Measurements from ENCODE around the gene MUSK.
"Not testable (repeated sequence)": the region's sequence is repeated elsewhere in the genome, so short reads cannot be mapped to it uniquely, and the experiment has no call there.

Gene MUSK

GRCh38 chr9:110691002-110691549, 22.5 kb downstream of the MUSK start:
- no peaks in the 10 kb centered on the region for H3K4me1 ChIP-seq (ENCODE audit: control insufficient read depth in 1 of 2, insufficient read depth in 1 of 2, low read depth in 1 of 2, low read length in 1 of 2)
- H3K4me3 ChIP-seq (ENCODE audit: low read depth in 1 of 2, low read length in 1 of 2): no peak overlapping the region
- no peak overlapping the region for H3K27ac ChIP-seq
- TF ChIP-seq CTCF (IDR thresholded peaks at IDR 0.05): no peak
- no peaks in the 10 kb centered on the region for H3K9me3 ChIP-seq
- no peaks in the 10 kb centered on the region for H3K27me3 ChIP-seq
- no peaks in the 10 kb centered on the region for H3K36me3 ChIP-seq

GRCh38 chr9:110695846-110696245, 27.3 kb downstream of the MUSK start:
- not testable (repeated sequence) for H3K27ac ChIP-seq; H3K36me3 ChIP-seq; H3K9me3 ChIP-seq; H3K4me3 ChIP-seq (ENCODE audit: low read depth in 1 of 2, low read length in 1 of 2); H3K27me3 ChIP-seq; H3K4me1 ChIP-seq (ENCODE audit: control insufficient read depth in 1 of 2, insufficient read depth in 1 of 2, low read depth in 1 of 2, low read length in 1 of 2)

- Histone ChIP-seq H3K27ac (no peak overlapping the region), H3K4me3 (ENCODE audit: low read depth in 1 of 2, low read length in 1 of 2) (no peak overlapping the region), H3K4me1 (ENCODE audit: control insufficient read depth in 1 of 2, insufficient read depth in 1 of 2, low read depth in 1 of 2, low read length in 1 of 2) (no peaks in the 10 kb centered on the region), H3K9me3 (no peaks in the 10 kb centered on the region), H3K36me3 (no peaks in the 10 kb centered on the region), H3K27me3 (no peaks in the 10 kb centered on the region)
- no peak for TF ChIP-seq CTCF (IDR thresholded peaks at IDR 0.05)
Measured at GRCh38 chr9:110700953-110701352, 32.4 kb downstream of the MUSK start.

GRCh38 chr9:110703669-110704068, 35.1 kb downstream of the MUSK start:
- Histone ChIP-seq H3K4me3 (ENCODE audit: low read depth in 1 of 2, low read length in 1 of 2) (no peak overlapping the region), H3K4me1 (ENCODE audit: control insufficient read depth in 1 of 2, insufficient read depth in 1 of 2, low read depth in 1 of 2, low read length in 1 of 2) (no peaks in the 10 kb centered on the region), H3K27ac (no peak overlapping the region), H3K9me3 (no peaks in the 10 kb centered on the region), H3K27me3 (no peaks in the 10 kb centered on the region), H3K36me3 (no peaks in the 10 kb centered on the region)
- no peak for TF ChIP-seq CTCF (IDR thresholded peaks at IDR 0.05)

GRCh38 chr9:110707419-110707818, 38.8 kb downstream of the MUSK start:
- H3K4me1 ChIP-seq (ENCODE audit: control insufficient read depth in 1 of 2, insufficient read depth in 1 of 2, low read depth in 1 of 2, low read length in 1 of 2): no peaks in the 10 kb centered on the region
- H3K27me3 ChIP-seq: no peaks in the 10 kb centered on the region
- no peaks in the 10 kb centered on the region for H3K9me3 ChIP-seq
- H3K27ac ChIP-seq: no peak overlapping the region
- H3K4me3 ChIP-seq (ENCODE audit: low read depth in 1 of 2, low read length in 1 of 2): no peak overlapping the region
- no peaks in the 10 kb centered on the region for H3K36me3 ChIP-seq
- TF ChIP-seq CTCF (IDR thresholded peaks at IDR 0.05): no peak

- TF ChIP-seq CTCF (IDR thresholded peaks at IDR 0.05): no peak
- H3K27ac ChIP-seq: no peak overlapping the region
- H3K4me3 ChIP-seq (ENCODE audit: low read depth in 1 of 2, low read length in 1 of 2): no peak overlapping the region
Measured at GRCh38 chr9:110710420-110710819, 41.8 kb downstream of the MUSK start.

More at GRCh38 chr9:110710420-110710819, 41.8 kb downstream of the MUSK start:
- no peaks in the 10 kb centered on the region for H3K9me3 ChIP-seq
- no peaks in the 10 kb centered on the region for H3K27me3 ChIP-seq
- H3K4me1 ChIP-seq (ENCODE audit: control insufficient read depth in 1 of 2, insufficient read depth in 1 of 2, low read depth in 1 of 2, low read length in 1 of 2): no peaks in the 10 kb centered on the region
- H3K36me3 ChIP-seq: no peaks in the 10 kb centered on the region
